BJ (cell line): Measurements from ENCODE around the gene FHL1. TPM values are rescaled to one million over a fixed set of nuclear protein-coding genes. Genes with fewer than 3 reads are reported as not detected.

Source experiments
- CTCF ChIA-PET: fragments of 350-600 bp; formaldehyde crosslinking; extraction: SDS; loops from one replicate; lab custom pipeline; 2021; ENCODE audit warnings: antibody characterized with exemption, inconsistent platforms; lab: Yijun Ruan, JAX
- POLR2A ChIA-PET: fragments of 300-600 bp; sonication (Branson Sonifier 250); formaldehyde crosslinking; extraction: SDS; loops from one replicate; lab custom pipeline; 2021; ENCODE audit warnings: antibody characterized with exemption; lab: Charles Lee
- DNase-seq: peaks from one replicate; pipeline ENCODE4 v3.0.0-alpha.2; 2011; ENCODE audit warnings: low read depth
- H3K27me3 ChIP-seq: 2 replicates; pipeline ENCODE4 v1.6.0; 2011; ENCODE audit warnings: low read length; ENCODE audit not compliant: control insufficient read depth, insufficient read depth
- H3K36me3 ChIP-seq: 2 replicates; pipeline ENCODE4 v1.5.1; 2011; ENCODE audit warnings: low read length; ENCODE audit not compliant: control insufficient read depth, insufficient read depth
- H3K4me3 ChIP-seq: 2 replicates; pipeline ENCODE4 v1.5.1; 2011; ENCODE audit warnings: low read depth, mild to moderate bottlenecking, control low read depth, low read length
- polyA plus RNA-seq: library from polyadenylated mRNA; depleted of rRNA; stranded (reverse); fragments of >200 nt; gene quantifications from 2 replicates; pipeline ENCODE4 v1.2.3, GENCODE V29; 2011
- TF ChIP-seq, protein P1 (sequence below): IDR thresholded peaks from 2 replicates; pipeline ENCODE4 v1.5.1; 2011; ENCODE audit warnings: low read depth, mild to moderate bottlenecking, control low read depth, inconsistent platforms, low read length, moderate library complexity; ENCODE audit not compliant: insufficient read depth

The FHL1 gene
- polyA plus RNA-seq, 1 experiment: 1,251 TPM

GRCh38 chrX:136171420-136171819 lies 24.1 kb downstream of the FHL1 start:
- TF ChIP-seq, protein P1, sequence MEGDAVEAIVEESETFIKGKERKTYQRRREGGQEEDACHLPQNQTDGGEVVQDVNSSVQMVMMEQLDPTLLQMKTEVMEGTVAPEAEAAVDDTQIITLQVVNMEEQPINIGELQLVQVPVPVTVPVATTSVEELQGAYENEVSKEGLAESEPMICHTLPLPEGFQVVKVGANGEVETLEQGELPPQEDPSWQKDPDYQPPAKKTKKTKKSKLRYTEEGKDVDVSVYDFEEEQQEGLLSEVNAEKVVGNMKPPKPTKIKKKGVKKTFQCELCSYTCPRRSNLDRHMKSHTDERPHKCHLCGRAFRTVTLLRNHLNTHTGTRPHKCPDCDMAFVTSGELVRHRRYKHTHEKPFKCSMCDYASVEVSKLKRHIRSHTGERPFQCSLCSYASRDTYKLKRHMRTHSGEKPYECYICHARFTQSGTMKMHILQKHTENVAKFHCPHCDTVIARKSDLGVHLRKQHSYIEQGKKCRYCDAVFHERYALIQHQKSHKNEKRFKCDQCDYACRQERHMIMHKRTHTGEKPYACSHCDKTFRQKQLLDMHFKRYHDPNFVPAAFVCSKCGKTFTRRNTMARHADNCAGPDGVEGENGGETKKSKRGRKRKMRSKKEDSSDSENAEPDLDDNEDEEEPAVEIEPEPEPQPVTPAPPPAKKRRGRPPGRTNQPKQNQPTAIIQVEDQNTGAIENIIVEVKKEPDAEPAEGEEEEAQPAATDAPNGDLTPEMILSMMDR: no peak
- Histone ChIP-seq H3K4me3 (no peak overlapping the region), H3K36me3 (no peaks in the 10 kb centered on the region), H3K27me3 (no peaks in the 10 kb centered on the region)
- POLR2A ChIA-PET: no interaction called here
- no peak for DNase-seq
- CTCF ChIA-PET: interaction anchor here (0.9 to 2.6 kb wide), 5 partner anchors 28 to 143 kb away, joined by 5 to 17 read pairs (median 7); no protein-coding TSS in a partner anchor

- ChIA-PET POLR2A (interaction anchor here (0.6 kb wide), 1 partner anchor 9 kb away, joined by 5 read pairs; no protein-coding TSS in a partner anchor), CTCF (no interaction called here)
- Histone ChIP-seq H3K4me3 (no peak overlapping the region), H3K27me3 (no peaks in the 10 kb centered on the region), H3K36me3 (no peaks in the 10 kb centered on the region)
- TF ChIP-seq, protein P1: no peak
- peak; percentile 74 for DNase-seq
Observed at GRCh38 chrX:136176399-136176825, 29.1 kb downstream of the FHL1 start.

DNA sequence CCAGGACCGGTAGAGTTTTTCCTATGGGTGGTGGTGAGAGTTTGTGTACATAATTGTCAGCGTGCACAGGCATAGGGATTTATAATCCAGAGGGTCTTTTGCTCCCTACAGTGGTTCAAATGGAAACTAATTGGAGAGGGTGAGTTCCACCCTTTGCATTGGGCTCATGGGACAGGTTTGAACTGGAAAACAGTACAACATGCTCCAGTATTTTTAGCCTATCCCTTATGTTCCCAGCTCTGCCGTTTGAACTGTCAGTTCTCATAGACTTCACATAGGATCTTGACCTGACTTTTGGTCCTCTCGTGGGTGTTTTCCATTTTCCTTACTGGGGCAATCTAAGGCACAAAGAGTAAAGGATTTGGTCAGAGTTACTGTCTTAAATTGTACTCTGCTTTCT lies 31.8 kb downstream of the FHL1 start:
- ChIA-PET CTCF (no interaction called here), POLR2A (no interaction called here)
- TF ChIP-seq, protein P1: no peak

GRCh38 chrX:136182414-136182813 lies 35.1 kb downstream of the FHL1 start:
- POLR2A ChIA-PET: no interaction called here
- TF ChIP-seq, protein P1: no peak
- Histone ChIP-seq H3K36me3 (no peaks in the 10 kb centered on the region), H3K4me3 (no peak overlapping the region), H3K27me3 (no peaks in the 10 kb centered on the region)
- no peak for DNase-seq
- CTCF ChIA-PET: interaction anchor here (1.5 kb wide), 1 partner anchor 197 kb away, joined by 3 read pairs; the partner anchor contains the start of gene SLC9A6

More for the DNA sequence above, 31.8 kb downstream of the FHL1 start:
- no peaks in the 10 kb centered on the region for H3K36me3 ChIP-seq
- no peak overlapping the region for H3K4me3 ChIP-seq
- DNase-seq: no peak
- no peaks in the 10 kb centered on the region for H3K27me3 ChIP-seq

DNA sequence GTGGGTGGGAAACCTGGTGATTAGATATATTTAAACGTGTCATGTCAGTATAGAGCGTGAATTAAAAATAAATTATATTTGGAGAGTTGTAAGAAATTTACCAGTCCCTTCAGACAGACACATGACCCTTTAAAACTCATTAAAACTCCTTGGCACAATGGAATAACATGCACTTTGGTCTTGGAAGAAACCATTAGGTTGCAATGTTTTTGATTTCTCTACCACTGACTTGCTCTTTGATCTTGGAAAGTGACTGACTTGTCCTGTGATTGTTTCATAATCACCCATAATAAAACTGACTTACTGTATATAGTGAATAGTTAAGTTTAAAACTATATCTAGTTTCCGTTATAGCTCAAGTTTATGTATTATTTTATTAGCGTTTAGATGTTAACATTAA lies 35.8 kb downstream of the FHL1 start:
- ChIA-PET CTCF (interaction anchor here (1.5 kb wide), 1 partner anchor 198 kb away, joined by 3 read pairs; the partner anchor contains the start of gene SLC9A6), POLR2A (interaction anchor here (0.6 kb wide), 1 partner anchor 15 kb away, joined by 4 read pairs; no protein-coding TSS in a partner anchor)
- no peaks in the 10 kb centered on the region for H3K36me3 ChIP-seq
- H3K4me3 ChIP-seq: no peak overlapping the region
- DNase-seq: no peak
- H3K27me3 ChIP-seq: no peaks in the 10 kb centered on the region
- TF ChIP-seq, protein P1: no peak
